ENCODE data around the gene SCUBE1.

Gene SCUBE1

DNA sequence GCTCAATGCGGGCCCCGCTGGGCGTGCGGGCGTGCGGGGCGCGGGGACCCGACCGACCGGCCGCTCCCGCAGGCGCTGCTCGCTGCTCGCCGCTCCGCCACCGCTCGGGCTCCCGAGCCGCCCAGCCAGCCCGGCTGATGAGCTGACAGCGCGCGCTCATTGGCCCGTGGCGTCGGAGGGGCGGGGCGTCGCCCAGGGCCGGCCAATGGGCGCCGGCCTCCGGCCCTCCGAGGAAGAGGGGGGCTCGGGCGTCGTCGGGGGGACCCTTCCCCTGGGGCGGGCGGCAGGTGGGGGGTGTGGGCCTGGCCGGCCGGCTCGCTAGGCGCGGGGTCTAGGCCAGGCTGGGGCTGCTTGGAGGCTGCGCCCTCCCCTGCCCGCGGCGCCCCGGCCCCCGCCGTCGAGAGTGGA is at the start of gene SCUBE1:
TSS of gene SCUBE1 (minus strand) at position 111 of the 408 bp plus-strand sequence. CDS start 111 bp downstream, outside the sequence.
- H3K36me3 ChIP-seq (ENCODE audit: control insufficient read depth, insufficient read depth, low read length): no peaks in the 10 kb centered on the region
- H3K27ac ChIP-seq (ENCODE audit: low read depth, low read length): no peak within 1 kb of the TSS
- H3K27me3 ChIP-seq (ENCODE audit: control insufficient read depth, insufficient read depth, low read length): peaks cover 69% of the 10 kb centered on the region
- no peak within 1 kb of the TSS for H3K9ac ChIP-seq (ENCODE audit: low read length)
- H3K4me1 ChIP-seq (ENCODE audit: control insufficient read depth, insufficient read depth, low read length): peaks cover 5% of the 10 kb centered on the region; the same call in 1 of the 2 replicates
- H3K9me3 ChIP-seq (ENCODE audit: control insufficient read depth, insufficient read depth, low read depth, low read length): no peaks in the 10 kb centered on the region
- peak within 1 kb of the TSS; percentile 59 for H3K4me3 ChIP-seq (ENCODE audit: low read depth, low read length)

DNA sequence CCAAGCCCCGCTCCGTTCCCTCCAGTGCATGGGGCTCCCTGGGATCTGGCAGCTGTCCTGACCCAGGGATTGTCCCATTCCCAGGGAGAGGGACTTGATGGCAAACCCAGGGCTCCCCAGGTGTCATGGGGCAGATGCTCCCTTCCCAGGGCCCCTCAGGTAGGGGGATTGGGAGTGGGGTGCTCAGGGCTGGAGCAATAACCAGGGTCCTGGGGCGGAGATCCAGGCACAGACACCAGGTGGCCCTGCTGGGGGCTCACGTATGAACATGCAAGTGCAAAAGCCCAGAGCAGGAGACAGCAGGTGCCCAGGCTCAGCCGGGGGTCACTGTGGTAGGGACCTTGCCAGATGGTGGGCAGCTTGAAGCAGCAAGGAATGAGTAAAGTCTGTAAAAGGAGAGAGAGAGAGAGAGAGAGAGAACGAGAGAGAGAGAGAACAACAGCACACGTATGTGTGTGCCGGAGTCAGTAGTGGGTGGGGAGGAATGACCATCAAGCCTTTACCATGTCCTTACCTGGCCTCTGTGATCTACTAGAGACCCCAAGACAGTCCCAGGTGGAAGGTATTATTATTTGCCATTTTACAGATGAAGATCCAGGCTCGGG is 49.3 kb upstream of the SCUBE1 start:
- H3K36me3 ChIP-seq (ENCODE audit: control insufficient read depth, insufficient read depth, low read length): no peaks in the 10 kb centered on the region
- peaks cover 8% of the 10 kb centered on the region; the same call in 1 of the 2 replicates for H3K4me1 ChIP-seq (ENCODE audit: control insufficient read depth, insufficient read depth, low read length)
- peaks cover 7% of the 10 kb centered on the region; the same call in 1 of the 2 replicates for H3K27me3 ChIP-seq (ENCODE audit: control insufficient read depth, insufficient read depth, low read length)
- H3K4me3 ChIP-seq (ENCODE audit: low read depth, low read length): no peak overlapping the region
- no peak overlapping the region for H3K9ac ChIP-seq (ENCODE audit: low read length)
- no peak overlapping the region for H3K27ac ChIP-seq (ENCODE audit: low read depth, low read length)
- no peaks in the 10 kb centered on the region for H3K9me3 ChIP-seq (ENCODE audit: control insufficient read depth, insufficient read depth, low read depth, low read length)

DNA sequence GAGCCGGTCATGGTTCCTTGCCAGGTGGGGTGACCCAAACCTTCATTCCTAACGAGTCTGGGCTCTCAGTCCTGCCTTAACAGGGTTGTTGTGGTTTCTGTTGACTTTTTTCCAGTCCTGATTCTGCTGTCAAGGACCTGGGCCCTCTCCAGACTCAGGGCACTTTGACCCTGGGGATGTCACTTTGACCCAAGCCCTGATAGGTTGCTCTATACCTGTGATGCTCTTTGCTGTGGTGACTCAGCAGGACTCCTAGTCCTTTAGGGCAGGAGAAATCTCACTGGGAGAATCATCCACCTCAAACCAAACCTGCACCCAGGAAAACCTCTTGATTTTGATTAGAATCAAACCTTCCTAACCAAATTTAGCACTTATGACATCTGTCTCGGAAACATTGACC is 48.1 kb upstream of the SCUBE1 start:
- no peak overlapping the region for H3K9ac ChIP-seq (ENCODE audit: low read length)
- no peaks in the 10 kb centered on the region for H3K36me3 ChIP-seq (ENCODE audit: control insufficient read depth, insufficient read depth, low read length)
- H3K4me3 ChIP-seq (ENCODE audit: low read depth, low read length): no peak overlapping the region
- no peaks in the 10 kb centered on the region for H3K9me3 ChIP-seq (ENCODE audit: control insufficient read depth, insufficient read depth, low read depth, low read length)
- H3K27ac ChIP-seq (ENCODE audit: low read depth, low read length): no peak overlapping the region
- H3K27me3 ChIP-seq (ENCODE audit: control insufficient read depth, insufficient read depth, low read length): peaks cover 16% of the 10 kb centered on the region; the same call in 1 of the 2 replicates
- peaks cover 8% of the 10 kb centered on the region; the same call in 1 of the 2 replicates for H3K4me1 ChIP-seq (ENCODE audit: control insufficient read depth, insufficient read depth, low read length)

DNA sequence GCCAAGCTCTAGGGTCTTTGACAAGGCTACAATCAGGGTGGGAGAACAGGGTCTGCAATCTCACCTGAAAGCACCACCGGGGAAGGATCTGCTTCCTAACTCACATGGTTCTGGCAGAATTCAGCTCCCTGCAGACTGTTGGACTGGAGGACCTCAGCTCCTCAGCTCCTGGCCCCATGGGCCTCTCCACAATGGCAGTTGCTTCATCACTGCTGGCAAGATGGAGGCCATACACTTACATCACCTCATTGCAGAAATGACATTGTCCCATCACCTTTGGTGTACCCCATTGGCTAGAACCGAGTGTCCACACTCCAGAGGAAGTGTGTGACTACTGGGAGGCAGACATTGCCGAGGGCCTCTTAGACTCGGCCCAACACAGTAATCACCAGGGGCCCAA is 47.7 kb upstream of the SCUBE1 start:
- H3K9me3 ChIP-seq (ENCODE audit: control insufficient read depth, insufficient read depth, low read depth, low read length): no peaks in the 10 kb centered on the region
- H3K4me1 ChIP-seq (ENCODE audit: control insufficient read depth, insufficient read depth, low read length): peaks cover 8% of the 10 kb centered on the region; the same call in 1 of the 2 replicates
- no peak overlapping the region for H3K27ac ChIP-seq (ENCODE audit: low read depth, low read length)
- no peak overlapping the region for H3K9ac ChIP-seq (ENCODE audit: low read length)
- H3K4me3 ChIP-seq (ENCODE audit: low read depth, low read length): no peak overlapping the region
- no peaks in the 10 kb centered on the region for H3K36me3 ChIP-seq (ENCODE audit: control insufficient read depth, insufficient read depth, low read length)
- peaks cover 17% of the 10 kb centered on the region; the same call in 1 of the 2 replicates for H3K27me3 ChIP-seq (ENCODE audit: control insufficient read depth, insufficient read depth, low read length)

DNA sequence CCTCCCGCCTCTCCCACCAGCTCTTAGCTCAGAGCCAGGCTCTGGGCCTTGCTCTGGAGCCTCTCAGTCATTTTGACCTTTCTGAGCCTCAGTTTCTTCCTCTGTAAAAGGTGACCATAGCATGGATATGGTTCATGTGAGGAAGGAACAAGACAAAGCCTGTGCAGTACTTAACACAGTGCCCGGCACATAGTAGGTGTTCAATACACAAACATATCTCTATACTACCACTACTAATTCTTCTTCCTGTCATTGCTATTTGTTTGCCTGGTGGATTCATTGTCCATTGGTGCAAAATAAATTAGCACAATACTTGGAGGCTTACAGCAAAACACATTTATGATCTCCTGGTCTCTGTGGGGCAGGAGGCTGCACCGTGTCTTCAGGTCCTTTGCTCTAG is 47.0 kb upstream of the SCUBE1 start:
- H3K9me3 ChIP-seq (ENCODE audit: control insufficient read depth, insufficient read depth, low read depth, low read length): no peaks in the 10 kb centered on the region
- peaks cover 22% of the 10 kb centered on the region; the same call in 1 of the 2 replicates for H3K27me3 ChIP-seq (ENCODE audit: control insufficient read depth, insufficient read depth, low read length)
- H3K27ac ChIP-seq (ENCODE audit: low read depth, low read length): no peak overlapping the region
- peaks cover 8% of the 10 kb centered on the region; the same call in 1 of the 2 replicates for H3K4me1 ChIP-seq (ENCODE audit: control insufficient read depth, insufficient read depth, low read length)
- H3K4me3 ChIP-seq (ENCODE audit: low read depth, low read length): no peak overlapping the region
- no peaks in the 10 kb centered on the region for H3K36me3 ChIP-seq (ENCODE audit: control insufficient read depth, insufficient read depth, low read length)
- H3K9ac ChIP-seq (ENCODE audit: low read length): no peak overlapping the region

DNA sequence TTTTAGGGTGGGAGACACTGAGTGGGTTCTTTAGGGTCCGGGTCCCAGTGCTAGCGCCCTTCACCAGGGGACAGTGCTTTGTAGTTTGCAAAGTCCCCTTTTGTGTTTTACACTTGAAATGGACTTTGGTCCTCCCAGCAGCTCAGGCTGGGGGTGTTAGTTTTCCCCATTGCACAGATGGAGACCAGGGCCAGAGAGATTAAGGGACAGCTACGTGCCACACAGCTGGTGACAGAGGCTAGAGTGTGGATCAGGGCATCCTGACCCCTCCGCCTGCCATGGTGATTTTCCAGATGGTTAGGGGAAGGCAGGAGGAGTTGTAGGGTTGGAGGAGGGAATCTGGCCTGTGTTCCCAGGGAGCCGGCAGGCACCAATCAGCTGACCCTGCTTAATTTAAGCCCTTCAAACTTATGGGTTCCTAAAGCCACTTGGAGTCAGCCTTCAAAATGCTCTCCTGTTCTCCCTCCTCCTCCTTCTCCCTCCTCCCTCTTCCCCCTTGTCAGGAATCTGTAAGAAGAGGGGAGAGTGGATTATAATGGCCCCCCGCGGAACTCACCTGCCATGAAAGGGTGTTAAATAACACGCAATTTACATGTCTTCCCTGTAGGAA is 46.2 kb upstream of the SCUBE1 start:
- peaks cover 8% of the 10 kb centered on the region; the same call in 1 of the 2 replicates for H3K4me1 ChIP-seq (ENCODE audit: control insufficient read depth, insufficient read depth, low read length)

DNA sequence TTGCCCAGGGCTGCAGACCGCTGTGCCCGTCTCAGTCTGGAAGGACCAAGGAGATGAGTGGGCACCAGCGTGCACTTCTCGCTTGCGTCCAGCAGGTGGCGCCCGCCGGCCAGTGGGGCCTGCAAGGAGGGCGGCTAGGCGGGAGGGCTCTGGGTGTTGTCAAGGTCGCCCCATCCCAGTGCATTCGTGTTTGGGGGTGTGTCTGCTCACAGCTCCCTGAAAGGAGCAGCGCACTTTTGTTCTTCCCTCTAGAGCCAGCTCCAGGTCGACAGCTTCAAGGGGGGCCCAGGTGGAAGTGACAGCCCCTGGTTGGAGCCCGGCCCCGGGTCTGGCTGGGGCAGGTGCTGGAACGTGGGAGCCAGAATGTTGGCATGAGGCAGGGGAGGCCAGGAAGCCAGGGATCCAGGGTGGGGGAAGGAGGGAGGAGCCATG is 45.3 kb upstream of the SCUBE1 start:
- Histone ChIP-seq H3K9me3 (ENCODE audit: control insufficient read depth, insufficient read depth, low read depth, low read length) (no peaks in the 10 kb centered on the region), H3K4me3 (ENCODE audit: low read depth, low read length) (no peak overlapping the region), H3K36me3 (ENCODE audit: control insufficient read depth, insufficient read depth, low read length) (no peaks in the 10 kb centered on the region), H3K4me1 (ENCODE audit: control insufficient read depth, insufficient read depth, low read length) (peaks cover 6% of the 10 kb centered on the region; the same call in 1 of the 2 replicates), H3K27me3 (ENCODE audit: control insufficient read depth, insufficient read depth, low read length) (peaks cover 25% of the 10 kb centered on the region; the same call in 1 of the 2 replicates), H3K27ac (ENCODE audit: low read depth, low read length) (no peak overlapping the region), H3K9ac (ENCODE audit: low read length) (no peak overlapping the region)

More for the DNA sequence above, 46.2 kb upstream of the SCUBE1 start:
- no peaks in the 10 kb centered on the region for H3K9me3 ChIP-seq (ENCODE audit: control insufficient read depth, insufficient read depth, low read depth, low read length)
- H3K9ac ChIP-seq (ENCODE audit: low read length): no peak overlapping the region
- no peak overlapping the region for H3K4me3 ChIP-seq (ENCODE audit: low read depth, low read length)
- H3K27me3 ChIP-seq (ENCODE audit: control insufficient read depth, insufficient read depth, low read length): peaks cover 25% of the 10 kb centered on the region; the same call in 1 of the 2 replicates
- H3K36me3 ChIP-seq (ENCODE audit: control insufficient read depth, insufficient read depth, low read length): no peaks in the 10 kb centered on the region
- H3K27ac ChIP-seq (ENCODE audit: low read depth, low read length): no peak overlapping the region

DNA sequence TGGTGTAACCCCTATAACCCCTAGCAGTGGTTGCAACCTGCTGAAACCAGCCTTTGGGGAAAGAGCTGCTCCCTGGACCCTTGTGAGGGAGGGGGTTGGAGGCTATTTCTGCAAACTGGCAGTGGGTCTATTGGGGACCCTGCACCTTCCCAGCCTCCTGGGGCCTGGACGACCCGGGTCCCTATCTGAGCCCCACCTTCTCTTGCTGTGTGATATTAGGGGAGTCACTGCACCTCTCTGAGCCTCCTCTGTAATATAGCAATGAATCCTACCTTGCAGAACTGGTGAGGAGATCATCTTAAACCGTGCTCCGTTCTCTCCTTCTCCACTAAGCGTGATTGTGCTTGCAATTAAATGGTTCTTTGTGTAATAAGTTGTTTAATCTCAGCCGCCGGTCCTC is 44.6 kb upstream of the SCUBE1 start:
- peaks cover 25% of the 10 kb centered on the region; the same call in 1 of the 2 replicates for H3K27me3 ChIP-seq (ENCODE audit: control insufficient read depth, insufficient read depth, low read length)
- H3K4me3 ChIP-seq (ENCODE audit: low read depth, low read length): no peak overlapping the region
- no peak overlapping the region for H3K27ac ChIP-seq (ENCODE audit: low read depth, low read length)
- peaks cover 6% of the 10 kb centered on the region; the same call in 1 of the 2 replicates for H3K4me1 ChIP-seq (ENCODE audit: control insufficient read depth, insufficient read depth, low read length)
- H3K9ac ChIP-seq (ENCODE audit: low read length): no peak overlapping the region
- no peaks in the 10 kb centered on the region for H3K9me3 ChIP-seq (ENCODE audit: control insufficient read depth, insufficient read depth, low read depth, low read length)
- H3K36me3 ChIP-seq (ENCODE audit: control insufficient read depth, insufficient read depth, low read length): no peaks in the 10 kb centered on the region

DNA sequence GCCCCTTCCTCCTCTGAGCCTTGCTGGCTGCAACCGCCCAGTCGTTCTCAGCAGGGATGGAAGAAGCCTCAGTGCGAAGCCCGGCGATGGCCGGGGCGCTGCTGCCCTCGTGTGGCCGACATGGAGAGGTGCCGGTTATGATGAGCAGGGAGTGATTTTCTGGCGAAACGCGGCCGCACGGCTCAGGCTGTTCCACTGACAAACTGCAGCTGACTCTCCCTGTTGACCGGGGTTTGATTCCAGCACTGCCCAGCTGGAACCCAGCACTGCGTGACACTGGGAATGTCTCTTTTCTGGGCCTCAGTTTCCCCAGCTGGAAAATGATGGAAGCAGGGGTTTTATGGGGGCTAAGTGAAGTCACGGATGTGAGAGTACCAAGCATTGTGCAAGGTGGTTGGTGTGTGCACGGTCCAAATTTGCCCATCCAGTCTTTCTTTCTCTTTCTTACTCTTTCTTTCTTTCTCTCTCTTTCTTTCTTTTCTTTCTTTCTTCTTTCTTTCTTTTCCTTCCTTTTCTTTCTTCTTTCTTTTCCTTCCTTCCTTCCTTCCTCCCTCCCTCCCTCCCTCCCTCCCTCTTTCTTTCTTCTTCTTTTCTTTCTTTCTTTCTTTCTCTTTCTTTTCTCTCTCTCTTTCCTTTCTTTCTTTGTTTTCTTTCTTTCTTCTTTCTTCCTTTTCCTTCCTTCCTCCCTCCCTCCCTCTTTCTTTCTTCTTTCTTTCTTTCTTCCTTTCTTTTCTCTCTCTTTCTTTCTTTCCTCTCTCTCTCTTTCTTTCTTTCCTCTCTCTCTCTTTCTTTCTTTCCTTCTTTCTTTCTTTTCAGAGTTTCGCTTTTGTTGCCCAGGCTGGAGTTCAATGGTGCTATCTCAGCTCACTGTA is 42.8 kb upstream of the SCUBE1 start:
- no peak overlapping the region for H3K9ac ChIP-seq (ENCODE audit: low read length)
- H3K4me1 ChIP-seq (ENCODE audit: control insufficient read depth, insufficient read depth, low read length): peaks cover 3% of the 10 kb centered on the region; the same call in 1 of the 2 replicates

DNA sequence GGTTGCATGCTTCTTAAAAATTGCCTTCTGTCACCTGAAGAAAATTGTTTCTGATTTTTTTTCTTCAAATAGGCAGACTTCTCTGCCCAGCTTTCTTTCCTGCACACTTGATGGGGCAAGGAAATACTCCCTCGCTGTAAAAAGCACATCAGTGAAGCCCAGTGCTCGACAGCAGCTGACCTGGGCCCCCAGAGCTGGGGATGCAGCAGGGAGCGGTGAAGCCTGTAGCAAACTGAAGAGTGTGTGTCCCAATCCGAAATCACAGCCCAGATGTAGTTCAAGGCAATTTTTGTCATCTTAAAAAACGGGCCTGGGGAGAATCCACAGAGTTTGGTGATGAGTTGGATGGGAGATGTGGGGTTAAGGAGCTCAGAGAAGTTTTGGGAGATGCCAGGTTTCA is 41.7 kb upstream of the SCUBE1 start:
- Histone ChIP-seq H3K9me3 (ENCODE audit: control insufficient read depth, insufficient read depth, low read depth, low read length) (no peaks in the 10 kb centered on the region), H3K27me3 (ENCODE audit: control insufficient read depth, insufficient read depth, low read length) (peaks cover 25% of the 10 kb centered on the region; the same call in 1 of the 2 replicates), H3K36me3 (ENCODE audit: control insufficient read depth, insufficient read depth, low read length) (no peaks in the 10 kb centered on the region), H3K4me3 (ENCODE audit: low read depth, low read length) (no peak overlapping the region), H3K27ac (ENCODE audit: low read depth, low read length) (no peak overlapping the region), H3K9ac (ENCODE audit: low read length) (no peak overlapping the region), H3K4me1 (ENCODE audit: control insufficient read depth, insufficient read depth, low read length) (peaks cover 3% of the 10 kb centered on the region; the same call in 1 of the 2 replicates)

More for the DNA sequence above, 42.8 kb upstream of the SCUBE1 start:
- peaks cover 25% of the 10 kb centered on the region; the same call in 1 of the 2 replicates for H3K27me3 ChIP-seq (ENCODE audit: control insufficient read depth, insufficient read depth, low read length)
- H3K4me3 ChIP-seq (ENCODE audit: low read depth, low read length): no peak overlapping the region
- no peaks in the 10 kb centered on the region for H3K36me3 ChIP-seq (ENCODE audit: control insufficient read depth, insufficient read depth, low read length)
- no peaks in the 10 kb centered on the region for H3K9me3 ChIP-seq (ENCODE audit: control insufficient read depth, insufficient read depth, low read depth, low read length)
- no peak overlapping the region for H3K27ac ChIP-seq (ENCODE audit: low read depth, low read length)
